ENCODE results near the gene SHC3. TPM values are rescaled to one million over a fixed set of nuclear protein-coding genes. Genes with fewer than 3 reads are reported as not detected.

Gene SHC3
- total and polyA plus RNA-seq, 2 donors (not counting 3 experiments of a cell fraction or from before 2014, with no cell fraction given) = 1.0 to 2.0 TPM

- H2AFZ ChIP-seq (ENCODE audit: low read depth, low read length) = no peak overlapping the region
- no peaks in the 10 kb centered on the region for H3K27me3 ChIP-seq (ENCODE audit: control insufficient read depth in 2 of 2, insufficient read depth in 2 of 2, low read length in 2 of 2)
- H3K9me3 ChIP-seq (replicated peaks; ENCODE audit: control insufficient read depth, insufficient read depth, low read length) = no peaks in the 10 kb centered on the region
- no peak overlapping the region for H3K27ac ChIP-seq (ENCODE audit: insufficient read depth, low read depth, low read length)
- dilution Hi-C loops (cut with MboI; ENCODE audit: extremely low pct_ligation_motif_present, low sequenced_read_pairs) = no loop called here
- CTCF ChIA-PET = interaction anchor here (1.0 kb wide), 1 partner anchor 92 kb away, joined by 3 read pairs; no protein-coding TSS in a partner anchor
- FAIRE-seq = no peak
- H3K9me1 ChIP-seq (replicated peaks; ENCODE audit: control insufficient read depth, extremely low read depth, insufficient read depth, low read length) = no peaks in the 10 kb centered on the region
- H3K4me2 ChIP-seq (ENCODE audit: insufficient read depth, low read length) = no peak overlapping the region
- H3K4me1 ChIP-seq (ENCODE audit: control insufficient read depth, extremely low read depth, insufficient read depth, low read length) = no peaks in the 10 kb centered on the region
- BruUV-seq (replicated peaks) = no TSS peak
- intact Hi-C loops (cut with micrococcal nuclease) = loop anchor here (10.0 kb wide), 1 partner anchor 288 kb away; no protein-coding TSS in a partner anchor
- no peak for DNase-seq (ENCODE audit: low read depth, low spot score)
- H4K20me1 ChIP-seq (replicated peaks; ENCODE audit: control insufficient read depth, extremely low read depth, insufficient read depth, low read length) = no peaks in the 10 kb centered on the region
- TF ChIP-seq EZH2 (IDR thresholded peaks at IDR 0.05; ENCODE audit: borderline replicate concordance, low read depth, low read length, severe bottlenecking) (no peak), POLR2A (IDR thresholded peaks at IDR 0.05; ENCODE audit: low read depth, low read length) (no peak), POLR2AphosphoS5 (IDR thresholded peaks at IDR 0.05; ENCODE audit: insufficient read depth, low read depth, low read length) (no peak), GATA2 (IDR thresholded peaks at IDR 0.05; ENCODE audit: insufficient read depth, insufficient read length, low read depth, low read length) (no peak), FOS (IDR thresholded peaks at IDR 0.05; ENCODE audit: borderline replicate concordance, insufficient read depth, low read length) (no peak), MYC (IDR thresholded peaks at IDR 0.05; ENCODE audit: low read depth, low read length) (no peak), MAX (IDR thresholded peaks at IDR 0.05; ENCODE audit: insufficient read depth, insufficient read length) (no peak), JUN (IDR thresholded peaks at IDR 0.05; ENCODE audit: borderline replicate concordance, insufficient read depth, insufficient read length, low read depth) (no peak)
- TF ChIP-seq, protein P1, sequence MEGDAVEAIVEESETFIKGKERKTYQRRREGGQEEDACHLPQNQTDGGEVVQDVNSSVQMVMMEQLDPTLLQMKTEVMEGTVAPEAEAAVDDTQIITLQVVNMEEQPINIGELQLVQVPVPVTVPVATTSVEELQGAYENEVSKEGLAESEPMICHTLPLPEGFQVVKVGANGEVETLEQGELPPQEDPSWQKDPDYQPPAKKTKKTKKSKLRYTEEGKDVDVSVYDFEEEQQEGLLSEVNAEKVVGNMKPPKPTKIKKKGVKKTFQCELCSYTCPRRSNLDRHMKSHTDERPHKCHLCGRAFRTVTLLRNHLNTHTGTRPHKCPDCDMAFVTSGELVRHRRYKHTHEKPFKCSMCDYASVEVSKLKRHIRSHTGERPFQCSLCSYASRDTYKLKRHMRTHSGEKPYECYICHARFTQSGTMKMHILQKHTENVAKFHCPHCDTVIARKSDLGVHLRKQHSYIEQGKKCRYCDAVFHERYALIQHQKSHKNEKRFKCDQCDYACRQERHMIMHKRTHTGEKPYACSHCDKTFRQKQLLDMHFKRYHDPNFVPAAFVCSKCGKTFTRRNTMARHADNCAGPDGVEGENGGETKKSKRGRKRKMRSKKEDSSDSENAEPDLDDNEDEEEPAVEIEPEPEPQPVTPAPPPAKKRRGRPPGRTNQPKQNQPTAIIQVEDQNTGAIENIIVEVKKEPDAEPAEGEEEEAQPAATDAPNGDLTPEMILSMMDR (IDR thresholded peaks at IDR 0.05; ENCODE audit: extremely low read depth in 1 of 2, insufficient read depth in 1 of 2, low read depth in 1 of 2, low read length in 2 of 2) = no peak
- POLR2A ChIA-PET = no interaction called here
- H3K4me3 ChIP-seq (replicated peaks in 1 of 3; ENCODE audit: insufficient read depth in 1 of 3, low read depth in 1 of 3, low read length in 3 of 3) = no peak overlapping the region
- no peak overlapping the region for H3K9ac ChIP-seq (replicated peaks; ENCODE audit: extremely low read depth, insufficient read depth, low read length)
- no peaks in the 10 kb centered on the region for H3K36me3 ChIP-seq (ENCODE audit: control insufficient read depth in 2 of 2, extremely low read depth in 1 of 2, insufficient read depth in 2 of 2, low read length in 2 of 2)
- H3K79me2 ChIP-seq (ENCODE audit: control insufficient read depth, insufficient read depth, low read length) = no peaks in the 10 kb centered on the region
Observed at GRCh38 chr9:89186960-89187359, 8.3 kb upstream of the SHC3 start.
